ENCODE results near the gene ATG4B. TPM values are rescaled to one million over a fixed set of nuclear protein-coding genes. Genes with fewer than 3 reads are reported as not detected.

Gene ATG4B
- total and polyA plus RNA-seq, 2 of the 4 experiments (the other 2 are of a cell fraction), result 113 to 146 TPM

- H3K56ac ChIP-seq (ENCODE audit: extremely low read depth, insufficient read depth, low read length), result no peak overlapping the region
- H2BK15ac ChIP-seq (ENCODE audit: low read depth, low read length), result no peak overlapping the region
- H4K5ac ChIP-seq (ENCODE audit: low read depth, low read length), result no peak overlapping the region
- ATAC-seq (ENCODE audit: low read depth) (no peak), DNase-seq (no peak)
- H3K4ac ChIP-seq (ENCODE audit: low read depth, low read length), result no peak overlapping the region; the same call in 1 of the 2 replicates
- no peaks in the 10 kb centered on the region for H3K27me3 ChIP-seq (ENCODE audit: control insufficient read depth, insufficient read depth, low read length)
- no peak overlapping the region for H2BK120ac ChIP-seq (ENCODE audit: low read depth, low read length)
- no peak overlapping the region for H3K9ac ChIP-seq (ENCODE audit: low read depth, low read length)
- H4K20me1 ChIP-seq (ENCODE audit: insufficient read depth, low read length), result peaks cover 15% of the 10 kb centered on the region; the same call in 1 of the 2 replicates
- WGBS, 2 experiments (ENCODE audit: extremely low coverage in 2 of 2, insufficient read length in 1 of 2), result 94% methylated on average over 11 of the region's 17 CpGs; no CpG with 5 or more reads in 1 of the 2 experiments
- POLR2A ChIA-PET (ENCODE audit: unreplicated experiment), result no interaction called here
- H3K9me3 ChIP-seq (ENCODE audit: control insufficient read depth, insufficient read depth, low read length), result no peaks in the 10 kb centered on the region
- H4K91ac ChIP-seq (ENCODE audit: insufficient read depth, low read depth, low read length), result no peak overlapping the region
- H3K18ac ChIP-seq (ENCODE audit: low read depth, low read length), result no peak overlapping the region
- H3K4me2 ChIP-seq (ENCODE audit: low read depth, low read length), result no peak overlapping the region
- in situ Hi-C loops (cut with MboI; ENCODE audit: low sequenced_read_pairs), result no loop called here
- TF ChIP-seq BHLHE40 (IDR thresholded peaks at IDR 0.05; ENCODE audit: low read depth, low read length), result no peak
- TF ChIP-seq MAZ (IDR thresholded peaks at IDR 0.05; ENCODE audit: borderline replicate concordance, low read depth, low read length), result no peak
- no peak for TF ChIP-seq CTCF (conservative IDR thresholded peaks at IDR 0.05; ENCODE audit: low read depth, low read length)
- TF ChIP-seq MXI1 (IDR thresholded peaks at IDR 0.05; ENCODE audit: borderline replicate concordance, low read depth, low read length), result no peak
- no peak for TF ChIP-seq USF2 (IDR thresholded peaks at IDR 0.05; ENCODE audit: low read depth, low read length)
- TF ChIP-seq FOS (IDR thresholded peaks at IDR 0.05; ENCODE audit: low read depth, low read length), result no peak
- no peak for TF ChIP-seq NFE2L2 (IDR thresholded peaks at IDR 0.05; ENCODE audit: low read depth, low read length)
- TF ChIP-seq MAFK (IDR thresholded peaks at IDR 0.05; ENCODE audit: low read depth, low read length), result no peak
- no peak for TF ChIP-seq CHD1 (IDR thresholded peaks at IDR 0.05; ENCODE audit: low read depth, low read length)
- no peak for TF ChIP-seq RAD21 (IDR thresholded peaks at IDR 0.05; ENCODE audit: low read length)
- TF ChIP-seq POLR2A (IDR thresholded peaks at IDR 0.05; ENCODE audit: low read depth, low read length), result no peak
- no peak for TF ChIP-seq SMC3 (IDR thresholded peaks at IDR 0.05; ENCODE audit: low read depth, low read length)
- TF ChIP-seq CEBPB (IDR thresholded peaks at IDR 0.05; ENCODE audit: low read depth, low read length), result no peak
- no peak for TF ChIP-seq RCOR1 (IDR thresholded peaks at IDR 0.05; ENCODE audit: insufficient replicate concordance, low read length)
- no peak for TF ChIP-seq RFX5 (IDR thresholded peaks at IDR 0.05; ENCODE audit: low read depth, low read length)
- peak overlapping the region; percentile 51 for H2AK9ac ChIP-seq (replicated peaks; ENCODE audit: low read depth, low read length, poor library complexity)
- CTCF ChIA-PET, result no interaction called here
- H3K9me1 ChIP-seq (ENCODE audit: insufficient read depth, low read length), result no peaks in the 10 kb centered on the region
- no peak overlapping the region for H3K23ac ChIP-seq (ENCODE audit: low read depth, low read length)
- H2BK20ac ChIP-seq (ENCODE audit: low read depth, low read length), result no peak overlapping the region
- H2AFZ ChIP-seq (replicated peaks; ENCODE audit: low read length, poor library complexity), result no peak overlapping the region
- no TSS peak for BruUV-seq (replicated peaks)
- H2BK5ac ChIP-seq (ENCODE audit: low read depth, low read length, poor library complexity, severe bottlenecking), result no peak overlapping the region
- H3K79me1 ChIP-seq (ENCODE audit: low read depth in 1 of 2, low read length in 2 of 2), result peaks cover 3 to 27% of the 10 kb centered on the region in 2 experiments
- no peak overlapping the region for H3K14ac ChIP-seq (replicated peaks; ENCODE audit: low read depth, low read length)
- H3K27ac ChIP-seq (ENCODE audit: insufficient read depth, low read length), result no peak overlapping the region
- intact Hi-C loops (cut with micrococcal nuclease), result no loop called here
- peaks cover 53% of the 10 kb centered on the region for H3K36me3 ChIP-seq (ENCODE audit: control insufficient read depth, insufficient read depth, low read length)
- dilution Hi-C loops (cut with HindIII; ENCODE audit: low sequenced_read_pairs, unreplicated experiment), result no loop called here
- peaks cover 9% of the 10 kb centered on the region for H3K4me1 ChIP-seq (ENCODE audit: control insufficient read depth, insufficient read depth, low read length)
- H2AK5ac ChIP-seq (ENCODE audit: low read depth, low read length), result no peak overlapping the region
- no peak overlapping the region for H3K4me3 ChIP-seq (ENCODE audit: insufficient read depth, low read depth, low read length)
- no peak overlapping the region for H4K8ac ChIP-seq (ENCODE audit: low read depth in 2 of 2, low read length in 2 of 2)
Observed at GRCh38 chr2:241676665-241677064, 39.2 kb downstream of the ATG4B start.
